ENCODE data around the gene RAD51AP2.
"Not testable (repeated sequence)": the region's sequence is repeated elsewhere in the genome, so short reads cannot be mapped to it uniquely, and the experiment has no call there.

RAD51AP2 gene

DNA sequence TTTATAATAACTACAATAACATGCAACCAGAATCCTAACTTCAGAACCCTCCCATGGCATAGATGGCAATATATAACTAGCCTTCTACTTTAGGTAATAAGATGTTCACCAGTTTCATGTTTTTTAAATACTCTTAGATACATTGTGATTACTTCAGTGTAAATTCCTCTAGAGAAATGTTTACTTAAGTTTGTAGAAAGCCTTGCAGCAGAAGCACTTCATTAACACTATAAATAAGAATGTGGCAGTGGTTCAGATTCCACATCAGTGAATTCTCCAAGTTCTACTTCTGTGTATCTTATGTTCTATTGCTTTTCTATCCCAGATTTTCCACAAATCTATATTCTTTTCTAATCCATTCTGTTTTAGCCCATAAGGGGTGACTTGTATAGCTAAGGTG lies 1.2 kb upstream of the RAD51AP2 start:
- TF ChIP-seq, protein P1, sequence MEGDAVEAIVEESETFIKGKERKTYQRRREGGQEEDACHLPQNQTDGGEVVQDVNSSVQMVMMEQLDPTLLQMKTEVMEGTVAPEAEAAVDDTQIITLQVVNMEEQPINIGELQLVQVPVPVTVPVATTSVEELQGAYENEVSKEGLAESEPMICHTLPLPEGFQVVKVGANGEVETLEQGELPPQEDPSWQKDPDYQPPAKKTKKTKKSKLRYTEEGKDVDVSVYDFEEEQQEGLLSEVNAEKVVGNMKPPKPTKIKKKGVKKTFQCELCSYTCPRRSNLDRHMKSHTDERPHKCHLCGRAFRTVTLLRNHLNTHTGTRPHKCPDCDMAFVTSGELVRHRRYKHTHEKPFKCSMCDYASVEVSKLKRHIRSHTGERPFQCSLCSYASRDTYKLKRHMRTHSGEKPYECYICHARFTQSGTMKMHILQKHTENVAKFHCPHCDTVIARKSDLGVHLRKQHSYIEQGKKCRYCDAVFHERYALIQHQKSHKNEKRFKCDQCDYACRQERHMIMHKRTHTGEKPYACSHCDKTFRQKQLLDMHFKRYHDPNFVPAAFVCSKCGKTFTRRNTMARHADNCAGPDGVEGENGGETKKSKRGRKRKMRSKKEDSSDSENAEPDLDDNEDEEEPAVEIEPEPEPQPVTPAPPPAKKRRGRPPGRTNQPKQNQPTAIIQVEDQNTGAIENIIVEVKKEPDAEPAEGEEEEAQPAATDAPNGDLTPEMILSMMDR (IDR thresholded peaks at IDR 0.05; ENCODE audit: insufficient read depth, low read depth, low read length, missing control alignments), result no peak
- no peak overlapping the region for H3K4me3 ChIP-seq (ENCODE audit: low read depth, low read length)
- no peak for DNase-seq (ENCODE audit: low read depth)

DNA sequence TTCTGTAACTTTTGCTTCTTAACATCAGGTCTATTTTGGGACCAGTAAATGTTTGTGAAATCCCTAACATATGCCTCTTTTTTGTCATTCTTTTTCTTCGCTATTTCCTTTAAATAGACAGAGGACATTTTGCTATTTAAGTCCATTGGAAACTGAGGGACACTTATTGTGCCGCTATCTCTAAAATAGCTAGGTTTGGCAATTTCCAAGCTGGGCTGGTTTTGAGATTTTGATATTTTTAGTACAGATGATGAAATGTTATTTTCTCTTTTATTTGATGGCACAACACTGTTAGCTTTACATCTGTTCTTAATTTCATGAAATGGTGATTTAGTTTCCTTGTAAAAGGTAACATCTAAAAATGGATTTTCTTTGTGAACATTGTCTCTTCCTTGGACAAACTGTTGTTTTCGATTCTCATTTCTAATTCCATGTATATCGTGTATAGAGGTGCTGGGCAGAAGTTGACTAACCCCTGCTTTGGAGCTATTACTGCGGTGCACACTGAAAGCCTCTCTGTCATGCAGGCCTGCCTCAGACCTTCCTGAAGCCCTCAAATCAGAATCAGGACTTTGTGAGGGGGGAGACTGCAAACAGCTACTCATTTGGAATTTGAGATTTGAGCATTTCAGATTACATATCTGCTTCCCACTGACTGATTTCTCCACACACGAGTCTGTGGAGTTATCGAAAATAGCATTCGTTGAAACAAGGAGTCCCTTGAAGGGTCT lies 594 bp downstream of the RAD51AP2 start:
- TF ChIP-seq, protein P1 (IDR thresholded peaks at IDR 0.05; ENCODE audit: insufficient read depth, low read depth, low read length, missing control alignments), result no peak
- DNase-seq (ENCODE audit: low read depth), result peak; percentile 32
- H3K4me3 ChIP-seq (ENCODE audit: low read depth, low read length), result peak overlapping the region; percentile 72

- H3K4me3 ChIP-seq (ENCODE audit: low read depth, low read length), result no peak overlapping the region
- TF ChIP-seq, protein P1 (IDR thresholded peaks at IDR 0.05; ENCODE audit: insufficient read depth, low read depth, low read length, missing control alignments), result no peak
- DNase-seq (ENCODE audit: low read depth), result peak; percentile 5
Observed at GRCh38 chr2:17515652-17516051, 2.6 kb downstream of the RAD51AP2 start.

DNA sequence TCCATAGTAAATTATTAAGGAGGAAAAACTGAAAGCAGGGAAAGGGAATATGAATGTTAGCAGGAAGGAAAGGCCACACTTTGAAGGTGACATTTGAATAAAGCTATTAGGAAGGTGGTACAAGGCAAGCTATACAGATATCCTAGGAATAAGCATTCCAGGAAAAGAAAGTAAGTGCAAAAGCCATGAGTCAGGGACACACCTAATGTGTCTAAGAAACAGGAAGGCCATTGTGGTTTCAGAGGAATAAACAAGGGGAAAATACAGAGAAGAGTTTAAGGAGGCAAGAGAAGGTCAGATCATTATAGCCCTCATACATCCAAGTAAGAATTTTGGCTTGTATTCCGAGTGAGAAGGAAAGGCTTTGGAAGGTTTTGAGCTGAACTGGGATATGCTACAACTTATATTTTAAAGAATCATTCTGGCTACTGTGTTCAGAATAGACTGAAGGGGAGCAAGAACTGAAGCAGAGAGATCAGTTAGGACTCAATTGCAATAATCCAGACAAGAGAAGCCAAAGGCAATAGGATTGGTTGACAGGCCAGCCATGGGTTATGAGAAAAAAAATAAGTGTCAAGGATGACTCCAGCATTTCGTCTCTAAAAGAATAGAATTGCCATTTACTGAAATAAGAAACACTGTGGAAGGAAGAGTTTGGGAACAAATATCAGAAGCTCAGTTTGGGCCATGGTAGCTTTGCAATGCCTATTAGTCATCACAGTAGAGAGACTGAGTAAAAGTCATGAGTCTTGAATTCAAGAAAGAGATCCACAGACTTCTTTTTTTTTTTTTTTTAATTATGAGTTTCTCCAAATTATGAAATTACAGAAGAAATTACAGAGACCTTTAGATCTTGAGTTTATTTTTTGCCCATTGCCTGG lies 11.3 kb downstream of the RAD51AP2 start:
- H3K4me3 ChIP-seq (ENCODE audit: low read depth, low read length), result no peak overlapping the region
- DNase-seq (ENCODE audit: low read depth), result no peak
- TF ChIP-seq, protein P1 (IDR thresholded peaks at IDR 0.05; ENCODE audit: insufficient read depth, low read depth, low read length, missing control alignments), result no peak

DNA sequence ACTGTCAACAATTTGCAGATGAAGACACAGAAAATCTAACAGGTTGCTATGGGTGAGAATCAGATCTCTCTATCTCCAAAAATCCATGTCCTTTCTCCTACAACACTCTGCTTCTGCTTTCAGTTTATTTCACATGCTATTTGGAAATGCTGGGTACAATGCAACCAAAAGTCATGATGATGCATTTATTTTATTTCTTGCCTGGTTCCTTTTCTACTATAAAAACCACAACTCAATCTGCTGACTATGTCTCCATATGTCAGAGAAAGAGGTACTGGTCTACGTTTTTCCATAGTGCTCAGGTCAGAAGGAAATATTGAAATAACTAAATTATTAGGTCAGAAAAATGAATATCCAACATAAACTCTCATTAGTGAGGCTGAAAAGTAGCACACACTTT lies 20.5 kb downstream of the RAD51AP2 start:
- TF ChIP-seq, protein P1 (IDR thresholded peaks at IDR 0.05; ENCODE audit: insufficient read depth, low read depth, low read length, missing control alignments), result no peak
- no peak for DNase-seq (ENCODE audit: low read depth)
- H3K4me3 ChIP-seq (ENCODE audit: low read depth, low read length), result no peak overlapping the region

- DNase-seq (ENCODE audit: low read depth), result no peak
- H3K4me3 ChIP-seq (ENCODE audit: low read depth, low read length), result no peak overlapping the region
- TF ChIP-seq, protein P1 (IDR thresholded peaks at IDR 0.05; ENCODE audit: insufficient read depth, low read depth, low read length, missing control alignments), result no peak
Observed at GRCh38 chr2:17495590-17495989, 22.6 kb downstream of the RAD51AP2 start.

GRCh38 chr2:17490165-17490564 lies 28.1 kb downstream of the RAD51AP2 start:
- not testable (repeated sequence) for H3K4me3 ChIP-seq (ENCODE audit: low read depth, low read length); DNase-seq (ENCODE audit: low read depth)

DNA sequence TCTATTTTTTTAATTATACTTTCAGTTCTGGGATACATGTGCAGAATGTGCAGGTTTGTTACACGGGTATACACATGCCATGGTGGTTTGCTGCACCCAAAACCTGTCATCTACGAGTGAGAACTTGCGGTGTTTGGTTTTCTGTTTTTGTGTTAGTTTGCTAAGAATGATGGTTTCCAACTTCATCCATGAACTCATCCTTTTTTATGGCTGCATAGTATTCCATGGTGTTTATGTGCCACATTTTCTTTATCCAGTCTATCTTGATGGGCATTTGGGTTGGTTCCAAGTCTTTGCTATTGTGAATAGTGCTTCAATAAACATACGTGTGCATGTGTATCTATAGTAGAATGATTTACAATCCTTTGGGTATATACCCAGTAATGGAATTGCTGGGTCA lies 29.6 kb downstream of the RAD51AP2 start:
- not testable (repeated sequence) for H3K4me3 ChIP-seq (ENCODE audit: low read depth, low read length); DNase-seq (ENCODE audit: low read depth)

Measured in GM12865 (cell line).